LHCN-M2 (cell line): ENCODE measurements around the gene SARDH. TPM values are rescaled to one million over a fixed set of nuclear protein-coding genes. Genes with fewer than 3 reads are reported as not detected.

Experiments used
- total RNA-seq: library from RNA; depleted of rRNA; stranded (reverse); fragments of >200 nt; gene quantifications from 2 replicates; pipeline ENCODE4 v1.2.3, GENCODE V29; 2014; rRNA removed

Gene SARDH
- total RNA-seq, 1 experiment from 2014 or later = 54.8 TPM

Other genes with a start within 250 kb of the SARDH start
- gene MYMK, start 213.4 kb downstream of the SARDH start, total RNA-seq = 0.63 TPM in 1 of 2 replicates, not detected in the other
- gene ADAMTSL2, start 203.6 kb downstream of the SARDH start, total RNA-seq = 0.32 TPM in 1 of 2 replicates, not detected in the other
- gene FAM163B, start 129.0 kb downstream of the SARDH start, total RNA-seq = not detected in 2 replicates
- gene DBH, start 102.0 kb downstream of the SARDH start, total RNA-seq = not detected in 2 replicates